Astrocyte of the spinal cord (primary cell): Measurements from ENCODE around the gene RNF175.

Experiments
- DNase-seq: peaks from one replicate; pipeline ENCODE4 v3.0.0; 2011; ENCODE audit warnings: low read depth, low spot score
- H3K4me3 ChIP-seq: 2 replicates; pipeline ENCODE4 v1.5.1; 2011; ENCODE audit warnings: low read depth, mild to moderate bottlenecking, low read length, moderate library complexity
- in situ Hi-C: cut with HindIII; loops from 2 replicates; pipeline ENCODE4 v1.10.0; 2017; ENCODE audit warnings: low sequenced_read_pairs
- TF ChIP-seq, protein P1 (sequence below): IDR thresholded peaks from 2 replicates; pipeline ENCODE4 v1.5.1; 2012; ENCODE audit warnings: low read depth, mild to moderate bottlenecking, low read length, inconsistent platforms

Gene RNF175

GRCh38 chr4:153735906-153736461 lies 23.8 kb downstream of the RNF175 start:
- in situ Hi-C loops, result no loop called here
- TF ChIP-seq, protein P1, sequence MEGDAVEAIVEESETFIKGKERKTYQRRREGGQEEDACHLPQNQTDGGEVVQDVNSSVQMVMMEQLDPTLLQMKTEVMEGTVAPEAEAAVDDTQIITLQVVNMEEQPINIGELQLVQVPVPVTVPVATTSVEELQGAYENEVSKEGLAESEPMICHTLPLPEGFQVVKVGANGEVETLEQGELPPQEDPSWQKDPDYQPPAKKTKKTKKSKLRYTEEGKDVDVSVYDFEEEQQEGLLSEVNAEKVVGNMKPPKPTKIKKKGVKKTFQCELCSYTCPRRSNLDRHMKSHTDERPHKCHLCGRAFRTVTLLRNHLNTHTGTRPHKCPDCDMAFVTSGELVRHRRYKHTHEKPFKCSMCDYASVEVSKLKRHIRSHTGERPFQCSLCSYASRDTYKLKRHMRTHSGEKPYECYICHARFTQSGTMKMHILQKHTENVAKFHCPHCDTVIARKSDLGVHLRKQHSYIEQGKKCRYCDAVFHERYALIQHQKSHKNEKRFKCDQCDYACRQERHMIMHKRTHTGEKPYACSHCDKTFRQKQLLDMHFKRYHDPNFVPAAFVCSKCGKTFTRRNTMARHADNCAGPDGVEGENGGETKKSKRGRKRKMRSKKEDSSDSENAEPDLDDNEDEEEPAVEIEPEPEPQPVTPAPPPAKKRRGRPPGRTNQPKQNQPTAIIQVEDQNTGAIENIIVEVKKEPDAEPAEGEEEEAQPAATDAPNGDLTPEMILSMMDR, result no peak
- H3K4me3 ChIP-seq, result no peak overlapping the region
- no peak for DNase-seq

GRCh38 chr4:153733751-153734448 lies 25.9 kb downstream of the RNF175 start:
- in situ Hi-C loops, result no loop called here
- H3K4me3 ChIP-seq, result no peak overlapping the region
- DNase-seq, result no peak
- TF ChIP-seq, protein P1, result no peak

- H3K4me3 ChIP-seq, result no peak overlapping the region
- peak; percentile 86 for DNase-seq
- TF ChIP-seq, protein P1, result no peak
- in situ Hi-C loops, result no loop called here
These were observed 28.6 kb downstream of the RNF175 start for GRCh38 chr4:153731239-153731638.

- H3K4me3 ChIP-seq, result no peak overlapping the region
- in situ Hi-C loops, result no loop called here
- TF ChIP-seq, protein P1, result no peak
- no peak for DNase-seq
These were observed 29.9 kb downstream of the RNF175 start for GRCh38 chr4:153729895-153730294.

DNA sequence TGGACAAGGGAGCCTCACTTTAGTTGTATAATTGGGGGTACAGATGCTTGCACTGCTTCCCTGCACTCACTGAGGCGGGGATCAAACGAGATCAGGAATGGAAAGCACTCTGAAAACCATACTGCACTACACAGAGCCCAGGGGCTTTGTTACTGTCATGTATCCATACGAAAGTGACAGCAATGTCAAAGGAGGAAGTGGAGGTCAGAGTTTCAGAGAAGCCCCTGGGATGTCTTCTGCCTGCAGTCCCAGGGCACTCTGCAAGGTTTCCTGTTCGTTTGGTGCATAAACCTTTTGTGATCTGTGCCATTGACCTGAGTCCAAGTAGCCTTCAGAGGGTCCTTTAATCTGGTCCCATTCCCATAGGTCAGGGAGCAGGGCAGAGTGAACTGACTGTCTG lies 31.2 kb downstream of the RNF175 start:
- no peak overlapping the region for H3K4me3 ChIP-seq
- in situ Hi-C loops, result no loop called here
- TF ChIP-seq, protein P1, result no peak
- no peak for DNase-seq

- TF ChIP-seq, protein P1, result no peak
- DNase-seq, result no peak
- no peak overlapping the region for H3K4me3 ChIP-seq
- in situ Hi-C loops, result no loop called here
These were observed 31.7 kb downstream of the RNF175 start for GRCh38 chr4:153728151-153728550.
